HepG2 (cell line): ENCODE data around the gene RAET1E. TPM values are rescaled to one million over a fixed set of nuclear protein-coding genes. Genes with fewer than 3 reads are reported as not detected.
A peak's percentile ranks its signal among the peaks of the same experiment; 100 is the strongest.

ENCODE experiments used
- ATAC-seq: fragments of 200-7000 bp; cut with Tn5 transposase; 3 replicates; pipeline ENCODE4 v1.9.1; 2020; ENCODE audit warnings: mild to moderate bottlenecking, moderate library complexity
- BruUV-seq: library from RNA; stranded (reverse); fragments of 400-500 nt; replicated peaks from 2 replicates; lab custom pipeline; 2021; lab: Mats Ljungman, UMichigan
- CTCF ChIA-PET: fragments of 300-600 bp; formaldehyde crosslinking; extraction: SDS; loops from one replicate; lab custom pipeline; 2021; ENCODE audit warnings: low total read pairs, inconsistent platforms, low intra/inter-chr PET ratio; lab: Yijun Ruan, JAX
- POLR2A ChIA-PET: fragments of 350-600 bp; sonication (Branson Sonifier 250); formaldehyde crosslinking; loops from one replicate; lab custom pipeline; 2020; ENCODE audit warnings: antibody characterized with exemption, inconsistent platforms; lab: Yijun Ruan, JAX
- DNase-seq: peaks from one replicate; pipeline ENCODE4 v3.0.0-alpha.2; 2015; ENCODE audit warnings: low spot score
- FAIRE-seq: peaks from 3 replicates; lab custom pipeline; 2011; peaks lifted over from hg19 to GRCh38; lab: Jason Lieb, UNC
- H2AFZ ChIP-seq: one replicate; pipeline ENCODE4 v1.6.1; 2011; ENCODE audit warnings: low read length, inconsistent platforms
- H3K27ac ChIP-seq: fragments of 300-600 bp; 3 replicates; pipeline ENCODE4 v1.8.0; 2011; ENCODE audit warnings: mixed run types, mild to moderate bottlenecking, mixed read lengths, low read length, inconsistent platforms; ENCODE audit not compliant: insufficient read depth; ENCODE audit errors: extremely low read length
- H3K27me3 ChIP-seq, 2 experiments: fragments of 200-600 bp in 1 of 2; 2 replicates in 1 of 2; 3 replicates in 1 of 2; pipeline versions ENCODE4 v1.6.0 to v1.8.0; 2011; ENCODE audit warnings: low read length in 2 of 2, mild to moderate bottlenecking in 2 of 2, moderate library complexity in 2 of 2, inconsistent platforms in 1 of 2; ENCODE audit not compliant: insufficient read depth in 2 of 2, control insufficient read depth in 1 of 2
- H3K36me3 ChIP-seq, 2 experiments: fragments of 200-600 bp in 1 of 2; replicated peaks in 1 of 2; 2 replicates in 1 of 2; 3 replicates in 1 of 2; pipeline versions ENCODE4 v1.5.1 to v1.8.0; 2011; ENCODE audit warnings: low read length in 2 of 2, inconsistent platforms in 1 of 2; ENCODE audit not compliant: insufficient read depth in 2 of 2, control insufficient read depth in 1 of 2
- H3K4me1 ChIP-seq: 2 replicates; pipeline ENCODE4 v1.5.1; 2012; ENCODE audit warnings: low read length, inconsistent platforms; ENCODE audit not compliant: insufficient read depth
- H3K4me2 ChIP-seq: 2 replicates; pipeline ENCODE4 v1.6.0; 2011; ENCODE audit warnings: low read depth, low read length, inconsistent platforms
- H3K4me3 ChIP-seq, 3 experiments: fragments of 200-600 bp in 1 of 3; sonication (generic), shearing (Covaris generic) in 1 of 3; replicated peaks in 1 of 3; 2 replicates each; pipeline ENCODE4 v1.5.1; 2011 to 2016; ENCODE audit warnings: low read length in 3 of 3, inconsistent platforms in 2 of 3, low read depth in 2 of 3, mild to moderate bottlenecking in 2 of 3, control low read depth in 1 of 3, mixed read lengths in 1 of 3; ENCODE audit not compliant: insufficient read depth in 1 of 3
- H3K79me2 ChIP-seq: one replicate; pipeline ENCODE4 v1.6.1; 2011; ENCODE audit warnings: low read length, inconsistent platforms; ENCODE audit not compliant: insufficient read depth
- H3K9ac ChIP-seq: 2 replicates; pipeline ENCODE4 v1.6.0; 2011; ENCODE audit warnings: mild to moderate bottlenecking, low read depth, low read length, inconsistent platforms; ENCODE audit not compliant: insufficient read depth
- H3K9me3 ChIP-seq: 2 replicates; pipeline ENCODE4 v1.5.1; 2012; ENCODE audit warnings: mild to moderate bottlenecking, low read length
- H4K20me1 ChIP-seq: 2 replicates; pipeline ENCODE4 v1.6.0; 2011; ENCODE audit warnings: inconsistent platforms, mild to moderate bottlenecking, low read length, moderate library complexity; ENCODE audit not compliant: insufficient read depth
- ATF7 ChIP-seq, 2 experiments: fragments of 450-650 bp in 1 of 2; sonication (generic) in 1 of 2; formaldehyde crosslinking in 1 of 2; IDR thresholded peaks; 2 replicates each; pipeline versions ENCODE4 v1.4.0 to v1.6.1; 2016 to 2020; ENCODE audit warnings: antibody characterized with exemption in 1 of 2, mild to moderate bottlenecking in 1 of 2, missing genetic modification reagents in 1 of 2
- BCL6 ChIP-seq: IDR thresholded peaks from 2 replicates; pipeline ENCODE4 v1.6.1; 2016; ENCODE audit warnings: missing genetic modification reagents, missing compliant biosample characterization
- HBP1 ChIP-seq: IDR thresholded peaks from 2 replicates; pipeline ENCODE4 v1.6.1; 2016; ENCODE audit warnings: low read depth, control low read depth
- MED8 ChIP-seq: sonication (generic); formaldehyde crosslinking; IDR thresholded peaks from 2 replicates; pipeline ENCODE4 v1.8.1; 2023; ENCODE audit warnings: mild to moderate bottlenecking, missing genetic modification reagents; ENCODE audit not compliant: insufficient replicate concordance
- NR0B2 ChIP-seq: sonication (generic); formaldehyde crosslinking; IDR thresholded peaks from 2 replicates; pipeline ENCODE4 v1.4.0; 2020; ENCODE audit warnings: mild to moderate bottlenecking, missing genetic modification reagents
- PHF21A ChIP-seq: sonication (generic); formaldehyde crosslinking; IDR thresholded peaks from 2 replicates; pipeline ENCODE4 v1.5.0; 2020; ENCODE audit warnings: mild to moderate bottlenecking, missing genetic modification reagents
- THAP7 ChIP-seq: sonication (generic); formaldehyde crosslinking; IDR thresholded peaks from 2 replicates; pipeline ENCODE4 v1.8.1; 2023; ENCODE audit warnings: mild to moderate bottlenecking, missing genetic modification reagents
- ZMYM3 ChIP-seq: sonication (generic); formaldehyde crosslinking; IDR thresholded peaks from 2 replicates; pipeline ENCODE4 v1.5.1; 2020; ENCODE audit warnings: mild to moderate bottlenecking, missing genetic modification reagents
- ZNF263 ChIP-seq: sonication (generic); formaldehyde crosslinking; IDR thresholded peaks from 2 replicates; pipeline ENCODE4 v1.4.0; 2020; ENCODE audit warnings: missing genetic modification reagents
- ZNF331 ChIP-seq: sonication (generic); formaldehyde crosslinking; IDR thresholded peaks from 2 replicates; pipeline ENCODE4 v1.4.0; 2020; ENCODE audit warnings: missing genetic modification reagents
- ZNF382 ChIP-seq: sonication (generic); formaldehyde crosslinking; IDR thresholded peaks from 2 replicates; pipeline ENCODE4 v1.5.0; 2020; ENCODE audit warnings: missing genetic modification reagents, mild to moderate bottlenecking, borderline replicate concordance
- ZNF513 ChIP-seq: sonication (generic); formaldehyde crosslinking; conservative IDR thresholded peaks from 2 replicates; pipeline ENCODE4 v1.5.0; 2020; ENCODE audit warnings: missing genetic modification reagents
- ZNF629 ChIP-seq: sonication (generic); formaldehyde crosslinking; conservative IDR thresholded peaks from 2 replicates; pipeline ENCODE4 v1.5.0; 2020; ENCODE audit warnings: missing genetic modification reagents
- ZNF747 ChIP-seq: sonication (generic); formaldehyde crosslinking; IDR thresholded peaks from 2 replicates; pipeline ENCODE4 v1.8.1; 2023; ENCODE audit warnings: missing genetic modification reagents, mild to moderate bottlenecking, borderline replicate concordance
- ZSCAN25 ChIP-seq: sonication (generic); formaldehyde crosslinking; IDR thresholded peaks from 2 replicates; pipeline ENCODE4 v1.8.0; 2022; ENCODE audit warnings: mild to moderate bottlenecking, missing genetic modification reagents
- WGBS: methylation state at CpG from one replicate; pipeline ENCODE4 v1.1.6; 2017; ENCODE audit warnings: low lambda C conversion rate; 5-methylcytosine and 5-hydroxymethylcytosine counted together
- in situ Hi-C: cut with HindIII; loops from 2 replicates; pipeline ENCODE4 v1.10.0; 2017; ENCODE audit warnings: low pct_unique_long_range_greater_than_20kb; ENCODE audit not compliant: extremely low pct_ligation_motif_present
- intact Hi-C: fragments of 100-400 bp; cut with micrococcal nuclease; formaldehyde crosslinking; loops from one replicate; pipeline ENCODE4 v1.10.0; 2022; ENCODE audit not compliant: unreplicated experiment
- polyA plus RNA-seq, 8 experiments: library from polyadenylated mRNA; depleted of rRNA in 3 of 8; stranded (reverse) in 7 of 8; unstranded in 1 of 8; fragments of >200 nt; fragmentation: Illumina TruSeq in 4 of 8; extraction: Trizol in 4 of 8; gene quantifications; 2 replicates each; pipeline versions ENCODE4 v1.2.1 to v1.2.3, GENCODE V29; 2011 to 2016; ENCODE audit warnings: low read depth in 4 of 8, missing spikeins in 1 of 8, mixed read lengths in 1 of 8; ENCODE audit not compliant: insufficient read depth in 1 of 8
- total RNA-seq, 5 experiments: library from RNA; depleted of rRNA; stranded (reverse); fragments of >200 nt; fragmentation: Illumina TruSeq; extraction: Trizol; gene quantifications; 2 replicates each; pipeline ENCODE4 v1.2.3, GENCODE V29; 2016; ENCODE audit warnings: low read depth in 1 of 5

Gene RAET1E
- total and polyA plus RNA-seq, 2 of the 13 experiments (the other 11 are each of a cell fraction or from before 2014, with no cell fraction given) = not detected

- TF ChIP-seq ZNF513 (CRISPR knock-in tag) (no peak), ZSCAN25 (CRISPR knock-in tag) (no peak), PHF21A (CRISPR knock-in tag) (no peak), NR0B2 (no peak), ZMYM3 (CRISPR knock-in tag) (no peak), THAP7 (CRISPR knock-in tag) (no peak), ZNF629 (CRISPR knock-in tag) (no peak), MED8 (no peak)
Observed at GRCh38 chr6:149940672-149940982, 42.7 kb upstream of the RAET1E start (continued).

- FAIRE-seq = no peak
- ChIA-PET CTCF (no interaction called here), POLR2A (no interaction called here)
- no peak overlapping the region for H3K9ac ChIP-seq
- no peak overlapping the region for H2AFZ ChIP-seq
- ATAC-seq = no peak
- BruUV-seq = no TSS peak
- no peak overlapping the region for H3K4me2 ChIP-seq
- WGBS = 3% methylated on average over 6 of the region's 6 CpGs
- no peak for DNase-seq
- H3K36me3 ChIP-seq = no peaks in the 10 kb centered on the region
- H4K20me1 ChIP-seq = no peaks in the 10 kb centered on the region; the same call in 1 of the 2 replicates
- H3K4me1 ChIP-seq = peaks cover 12% of the 10 kb centered on the region
- TF ChIP-seq HBP1 (CRISPR knock-in tag) (no peak), ZNF747 (CRISPR knock-in tag) (no peak), ATF7 (IDR thresholded peaks at IDR 0.05) (no peak), ATF7 (CRISPR knock-in tag; IDR thresholded peaks at IDR 0.05) (no peak), BCL6 (peak; percentile 47; the same call in 1 of the 2 replicates), ZNF331 (no peak), ZNF382 (CRISPR knock-in tag) (no peak), ZNF263 (CRISPR knock-in tag) (peak; percentile 74)
- no peaks in the 10 kb centered on the region for H3K9me3 ChIP-seq
- H3K27ac ChIP-seq = no peak overlapping the region
- intact Hi-C loops = loop anchor here (10.0 kb wide), 1 partner anchor 875 kb away; no protein-coding TSS in a partner anchor
- in situ Hi-C loops = loop anchor here (5.0 to 10.0 kb wide), 2 partner anchors 67 to 875 kb away; no protein-coding TSS in a partner anchor
- peaks cover 21 to 69% of the 10 kb centered on the region in 2 experiments for H3K27me3 ChIP-seq
- no peaks in the 10 kb centered on the region for H3K79me2 ChIP-seq
- no peak overlapping the region for H3K4me3 ChIP-seq
Observed at GRCh38 chr6:149939909-149940671, 42.2 kb upstream of the RAET1E start.
